ENCODE measurements around the gene EBP.

EBP gene

DNA sequence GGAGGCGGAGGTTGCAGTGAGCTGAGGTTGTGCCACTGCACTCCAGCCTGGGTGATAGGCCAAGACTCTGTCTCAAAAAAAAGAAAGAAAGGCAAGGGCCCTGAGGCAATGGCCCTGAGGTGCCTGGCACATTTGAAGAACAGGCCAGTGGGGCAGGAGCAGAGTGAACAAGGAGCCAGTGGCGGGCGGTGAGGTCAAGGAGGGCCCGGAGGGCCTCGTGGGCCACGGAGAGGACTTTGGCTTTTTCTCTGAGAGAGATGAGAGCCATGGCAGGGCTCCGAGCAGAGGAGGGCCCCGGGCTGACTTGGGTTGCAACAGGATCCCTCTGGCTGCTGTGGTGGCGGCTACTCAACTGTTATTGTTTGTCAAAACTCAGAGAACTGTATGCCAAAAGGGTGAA is 32.3 kb upstream of the EBP start:
- H3K4me3 ChIP-seq (ENCODE audit: low read depth, low read length): no peak overlapping the region
- DNase-seq (ENCODE audit: low read depth, low spot score): no peak
- TF ChIP-seq, protein P1, sequence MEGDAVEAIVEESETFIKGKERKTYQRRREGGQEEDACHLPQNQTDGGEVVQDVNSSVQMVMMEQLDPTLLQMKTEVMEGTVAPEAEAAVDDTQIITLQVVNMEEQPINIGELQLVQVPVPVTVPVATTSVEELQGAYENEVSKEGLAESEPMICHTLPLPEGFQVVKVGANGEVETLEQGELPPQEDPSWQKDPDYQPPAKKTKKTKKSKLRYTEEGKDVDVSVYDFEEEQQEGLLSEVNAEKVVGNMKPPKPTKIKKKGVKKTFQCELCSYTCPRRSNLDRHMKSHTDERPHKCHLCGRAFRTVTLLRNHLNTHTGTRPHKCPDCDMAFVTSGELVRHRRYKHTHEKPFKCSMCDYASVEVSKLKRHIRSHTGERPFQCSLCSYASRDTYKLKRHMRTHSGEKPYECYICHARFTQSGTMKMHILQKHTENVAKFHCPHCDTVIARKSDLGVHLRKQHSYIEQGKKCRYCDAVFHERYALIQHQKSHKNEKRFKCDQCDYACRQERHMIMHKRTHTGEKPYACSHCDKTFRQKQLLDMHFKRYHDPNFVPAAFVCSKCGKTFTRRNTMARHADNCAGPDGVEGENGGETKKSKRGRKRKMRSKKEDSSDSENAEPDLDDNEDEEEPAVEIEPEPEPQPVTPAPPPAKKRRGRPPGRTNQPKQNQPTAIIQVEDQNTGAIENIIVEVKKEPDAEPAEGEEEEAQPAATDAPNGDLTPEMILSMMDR (IDR thresholded peaks at IDR 0.05; ENCODE audit: insufficient read depth, low read length, missing control alignments): no peak
- POLR2A ChIA-PET: no interaction called here
- CTCF ChIA-PET: interaction anchor here (0.7 kb wide), 1 partner anchor 22 kb away, joined by 3 read pairs; no protein-coding TSS in a partner anchor

- POLR2A ChIA-PET: no interaction called here
- no peak for DNase-seq (ENCODE audit: low read depth, low spot score)
- CTCF ChIA-PET: interaction anchor here (1.0 kb wide), 2 partner anchors 9 to 15 kb away, joined by 3 read pairs; no protein-coding TSS in a partner anchor
- no peak overlapping the region for H3K4me3 ChIP-seq (ENCODE audit: low read depth, low read length)
- TF ChIP-seq, protein P1 (IDR thresholded peaks at IDR 0.05; ENCODE audit: insufficient read depth, low read length, missing control alignments): no peak
Measured at GRCh38 chrX:48489892-48490291, 31.7 kb upstream of the EBP start.

DNA sequence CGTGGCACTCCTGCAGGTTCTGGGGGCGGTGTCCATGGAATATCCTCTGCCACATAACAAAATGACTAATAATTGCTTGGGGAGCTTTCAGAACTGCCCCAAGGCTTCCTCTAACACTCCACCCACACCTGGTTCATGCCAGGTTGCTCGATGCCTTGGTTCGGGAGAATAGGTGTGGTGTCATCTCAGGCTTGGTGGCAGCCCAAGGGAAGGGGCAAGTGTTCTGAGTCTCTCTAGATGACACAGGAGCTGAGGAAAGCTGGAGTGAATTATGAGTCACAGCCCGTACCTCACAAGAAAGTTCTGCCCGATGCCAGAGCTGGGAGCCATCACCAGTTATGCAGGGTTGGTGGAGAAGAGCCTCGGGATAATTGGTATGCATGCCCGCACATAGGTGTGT is 30.9 kb upstream of the EBP start:
- TF ChIP-seq, protein P1 (IDR thresholded peaks at IDR 0.05; ENCODE audit: insufficient read depth, low read length, missing control alignments): no peak
- no peak for DNase-seq (ENCODE audit: low read depth, low spot score)
- CTCF ChIA-PET: interaction anchor here (1.0 kb wide), 2 partner anchors 10 to 16 kb away, joined by 3 read pairs; no protein-coding TSS in a partner anchor
- POLR2A ChIA-PET: no interaction called here
- H3K4me3 ChIP-seq (ENCODE audit: low read depth, low read length): no peak overlapping the region

GRCh38 chrX:48491809-48492208 is 29.8 kb upstream of the EBP start:
- TF ChIP-seq, protein P1 (IDR thresholded peaks at IDR 0.05; ENCODE audit: insufficient read depth, low read length, missing control alignments): no peak
- ChIA-PET POLR2A (no interaction called here), CTCF (interaction anchor here (2.9 to 6.7 kb wide), 2 partner anchors 408 to 464 kb away, joined by 11 to 84 read pairs; no protein-coding TSS in a partner anchor)
- no peak overlapping the region for H3K4me3 ChIP-seq (ENCODE audit: low read depth, low read length)
- no peak for DNase-seq (ENCODE audit: low read depth, low spot score)

GRCh38 chrX:48492293-48492910 is 29.2 kb upstream of the EBP start:
- TF ChIP-seq, protein P1 (IDR thresholded peaks at IDR 0.05; ENCODE audit: insufficient read depth, low read length, missing control alignments): no peak
- CTCF ChIA-PET: interaction anchor here (2.0 to 6.7 kb wide), 4 partner anchors 18 to 465 kb away, joined by 11 to 84 read pairs (median 14); no protein-coding TSS in a partner anchor
- no peak overlapping the region for H3K4me3 ChIP-seq (ENCODE audit: low read depth, low read length)
- POLR2A ChIA-PET: no interaction called here
- no peak for DNase-seq (ENCODE audit: low read depth, low spot score)

- POLR2A ChIA-PET: no interaction called here
- no peak overlapping the region for H3K4me3 ChIP-seq (ENCODE audit: low read depth, low read length)
- CTCF ChIA-PET: interaction anchor here (1.0 to 6.7 kb wide), 7 partner anchors 10 to 467 kb away, joined by 3 to 84 read pairs (median 11); no protein-coding TSS in a partner anchor
- TF ChIP-seq, protein P1 (IDR thresholded peaks at IDR 0.05; ENCODE audit: insufficient read depth, low read length, missing control alignments): peak; percentile 39
- no peak for DNase-seq (ENCODE audit: low read depth, low spot score)
Measured at GRCh38 chrX:48493890-48494364, 27.7 kb upstream of the EBP start.
